ENCODE results near the gene RICTOR. TPM values are rescaled to one million over a fixed set of nuclear protein-coding genes. Genes with fewer than 3 reads are reported as not detected.
A peak's percentile ranks its signal among the peaks of the same experiment; 100 is the strongest.

Gene RICTOR
- polyA plus RNA-seq, 3 donors, result 3.5 to 12.8 (median 7.0) TPM

DNA sequence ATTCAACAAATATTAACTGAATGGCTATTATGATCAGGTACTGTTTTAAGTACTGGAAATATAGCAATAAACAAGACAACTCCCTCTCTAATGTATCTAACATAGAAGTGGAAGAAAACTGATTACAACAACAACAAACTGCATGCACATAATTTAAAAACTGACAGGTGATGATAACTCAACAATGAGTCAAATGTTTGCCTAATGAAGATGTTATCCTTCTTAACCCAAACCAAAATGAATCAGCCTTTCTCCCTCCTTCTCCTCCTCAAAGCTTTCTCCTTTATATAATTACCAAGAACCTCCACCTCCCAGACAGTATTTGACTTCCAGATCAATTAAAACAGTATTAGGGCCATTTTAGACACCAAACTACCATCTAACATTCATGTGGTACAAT, 49.3 kb downstream of the RICTOR start:
- peaks cover 14 to 26% of the 10 kb centered on the region in 2 donors for H3K4me1 ChIP-seq (ENCODE audit: control insufficient read depth in 1 of 2, insufficient read depth in 2 of 2, low read length in 2 of 2)
- H4K20me1 ChIP-seq (ENCODE audit: insufficient read depth, low read length), result peaks cover 85% of the 10 kb centered on the region
- no peaks in the 10 kb centered on the region for H3K27me3 Mint-ChIP-seq (ENCODE audit: low read depth in 3 of 3)
- H3K27me3 ChIP-seq (ENCODE audit: control insufficient read depth in 2 of 2, insufficient read depth in 2 of 2, low read length in 2 of 2), result no peaks in the 10 kb centered on the region
- H3K36me3 Mint-ChIP-seq, result peaks cover 12 to 24% of the 10 kb centered on the region in 2 donors
- H3K4me2 ChIP-seq (replicated peaks; ENCODE audit: extremely low read depth, low read length, poor library complexity, severe bottlenecking), result no peak overlapping the region
- no peak overlapping the region for H3K4me3 Mint-ChIP-seq
- H3K9me3 ChIP-seq (replicated peaks in 1 of 2; ENCODE audit: control insufficient read depth in 1 of 2, insufficient read depth in 1 of 2, low read length in 2 of 2), result peaks cover 6 to 8% of the 10 kb centered on the region in 2 donors
- peaks cover 3 to 19% of the 10 kb centered on the region in 2 donors for H3K36me3 ChIP-seq (replicated peaks in 1 of 2; ENCODE audit: control insufficient read depth in 1 of 2, insufficient read depth in 2 of 2, low read length in 2 of 2)
- H3K27ac Mint-ChIP-seq, result peak overlapping the region in 1 of 7 donors; percentile 9
- H2AFZ ChIP-seq (ENCODE audit: insufficient read depth, low read depth, low read length, poor library complexity, severe bottlenecking), result no peak overlapping the region
- no peak for DNase-seq
- intact Hi-C loops (cut with micrococcal nuclease), result no loop called here
- H3K9me3 Mint-ChIP-seq, result peaks cover 8 to 17% (median 12%) of the 10 kb centered on the region in 7 donors
- H3K4me3 ChIP-seq (replicated peaks in 1 of 3; ENCODE audit: low read depth in 2 of 3, low read length in 3 of 3), result no peak overlapping the region
- no peak overlapping the region for H3K9ac ChIP-seq (ENCODE audit: insufficient read depth, low read length, poor library complexity, severe bottlenecking)
- peaks cover 46% of the 10 kb centered on the region for H3K4me1 Mint-ChIP-seq
- H3K79me2 ChIP-seq (ENCODE audit: insufficient read depth, low read length), result peaks cover 77% of the 10 kb centered on the region
- TF ChIP-seq, protein P1, sequence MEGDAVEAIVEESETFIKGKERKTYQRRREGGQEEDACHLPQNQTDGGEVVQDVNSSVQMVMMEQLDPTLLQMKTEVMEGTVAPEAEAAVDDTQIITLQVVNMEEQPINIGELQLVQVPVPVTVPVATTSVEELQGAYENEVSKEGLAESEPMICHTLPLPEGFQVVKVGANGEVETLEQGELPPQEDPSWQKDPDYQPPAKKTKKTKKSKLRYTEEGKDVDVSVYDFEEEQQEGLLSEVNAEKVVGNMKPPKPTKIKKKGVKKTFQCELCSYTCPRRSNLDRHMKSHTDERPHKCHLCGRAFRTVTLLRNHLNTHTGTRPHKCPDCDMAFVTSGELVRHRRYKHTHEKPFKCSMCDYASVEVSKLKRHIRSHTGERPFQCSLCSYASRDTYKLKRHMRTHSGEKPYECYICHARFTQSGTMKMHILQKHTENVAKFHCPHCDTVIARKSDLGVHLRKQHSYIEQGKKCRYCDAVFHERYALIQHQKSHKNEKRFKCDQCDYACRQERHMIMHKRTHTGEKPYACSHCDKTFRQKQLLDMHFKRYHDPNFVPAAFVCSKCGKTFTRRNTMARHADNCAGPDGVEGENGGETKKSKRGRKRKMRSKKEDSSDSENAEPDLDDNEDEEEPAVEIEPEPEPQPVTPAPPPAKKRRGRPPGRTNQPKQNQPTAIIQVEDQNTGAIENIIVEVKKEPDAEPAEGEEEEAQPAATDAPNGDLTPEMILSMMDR (IDR thresholded peaks at IDR 0.05), result no peak
- no peak overlapping the region for H3K27ac ChIP-seq (ENCODE audit: low read depth in 1 of 2, low read length in 2 of 2)

DNA sequence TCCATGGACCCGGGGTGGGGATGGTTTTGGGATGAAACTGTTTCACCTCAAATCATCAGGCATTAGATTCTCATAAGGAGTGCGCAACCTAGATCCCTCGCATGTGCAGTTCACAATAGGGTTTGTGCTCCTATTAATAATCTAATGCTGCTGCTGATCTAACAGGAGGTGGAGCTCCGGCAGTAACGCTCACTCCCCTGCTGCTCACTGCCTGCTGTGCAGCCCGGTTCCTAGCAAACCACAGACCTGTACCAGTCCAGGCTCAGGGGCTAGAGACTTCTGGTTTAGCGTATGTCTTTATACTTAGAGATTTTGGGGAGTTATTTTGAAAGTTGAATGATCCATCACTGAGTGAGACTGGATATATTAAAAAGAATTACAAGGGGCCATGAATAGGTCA, 50.2 kb downstream of the RICTOR start:
- Histone ChIP-seq H3K4me3 (replicated peaks in 1 of 3; ENCODE audit: low read depth in 2 of 3, low read length in 3 of 3) (no peak overlapping the region), H3K79me2 (ENCODE audit: insufficient read depth, low read length) (peaks cover 77% of the 10 kb centered on the region), H3K27ac (ENCODE audit: low read depth in 1 of 2, low read length in 2 of 2) (no peak overlapping the region), H3K9ac (ENCODE audit: insufficient read depth, low read length, poor library complexity, severe bottlenecking) (no peak overlapping the region), H3K4me1 (ENCODE audit: control insufficient read depth in 1 of 2, insufficient read depth in 2 of 2, low read length in 2 of 2) (peaks cover 14 to 27% of the 10 kb centered on the region in 2 donors), H3K4me2 (replicated peaks; ENCODE audit: extremely low read depth, low read length, poor library complexity, severe bottlenecking) (no peak overlapping the region), H3K36me3 (replicated peaks in 1 of 2; ENCODE audit: control insufficient read depth in 1 of 2, insufficient read depth in 2 of 2, low read length in 2 of 2) (peaks cover 4 to 21% of the 10 kb centered on the region in 2 donors), H3K9me3 (replicated peaks in 1 of 2; ENCODE audit: control insufficient read depth in 1 of 2, insufficient read depth in 1 of 2, low read length in 2 of 2) (peaks cover 6 to 8% of the 10 kb centered on the region in 2 donors), H3K27me3 (ENCODE audit: control insufficient read depth in 2 of 2, insufficient read depth in 2 of 2, low read length in 2 of 2) (no peaks in the 10 kb centered on the region), H4K20me1 (ENCODE audit: insufficient read depth, low read length) (peaks cover 79% of the 10 kb centered on the region), H2AFZ (ENCODE audit: insufficient read depth, low read depth, low read length, poor library complexity, severe bottlenecking) (no peak overlapping the region)
- Mint-ChIP-seq H3K36me3 (peaks cover 21 to 33% of the 10 kb centered on the region in 2 donors), H3K27me3 (ENCODE audit: low read depth in 3 of 3) (no peaks in the 10 kb centered on the region), H3K27ac (no peak overlapping the region), H3K9me3 (peaks cover 8 to 16% (median 12%) of the 10 kb centered on the region in 7 donors), H3K4me1 (peaks cover 51% of the 10 kb centered on the region), H3K4me3 (no peak overlapping the region)
- intact Hi-C loops (cut with micrococcal nuclease), result no loop called here
- 78% methylated on average over 3 of the region's 7 CpGs for WGBS (ENCODE audit: insufficient coverage)
- TF ChIP-seq, protein P1 (IDR thresholded peaks at IDR 0.05), result no peak
- no peak for DNase-seq

All from CD14-positive monocyte (primary cell).